IPS-20b (cell line): Measurements from ENCODE around the gene KIRREL3.

Source experiments
- H3K27ac ChIP-seq: one replicate; pipeline ENCODE4 v1.5.1; 2013; ENCODE audit warnings: low read length
- H3K27me3 ChIP-seq: 2 replicates; pipeline ENCODE4 v1.6.1; 2013; ENCODE audit warnings: mild to moderate bottlenecking, low read length, inconsistent platforms; ENCODE audit not compliant: insufficient read depth
- H3K36me3 ChIP-seq: 2 replicates; pipeline ENCODE4 v1.6.1; 2013; ENCODE audit warnings: low read depth, mild to moderate bottlenecking, inconsistent platforms, low read length, moderate library complexity; ENCODE audit not compliant: insufficient read depth
- H3K4me1 ChIP-seq: 2 replicates; pipeline ENCODE4 v1.6.1; 2013; ENCODE audit warnings: mild to moderate bottlenecking, control low read depth, inconsistent platforms, low read length, moderate library complexity; ENCODE audit not compliant: insufficient read depth
- H3K4me3 ChIP-seq: 2 replicates; pipeline ENCODE4 v1.5.1; 2013; ENCODE audit warnings: mild to moderate bottlenecking, low read length, inconsistent platforms
- H3K9ac ChIP-seq: 2 replicates; pipeline ENCODE4 v1.6.1; 2013; ENCODE audit warnings: low read depth, mild to moderate bottlenecking, inconsistent platforms, low read length, moderate library complexity
- H3K9me3 ChIP-seq: 2 replicates; pipeline ENCODE4 v1.6.1; 2013; ENCODE audit warnings: mild to moderate bottlenecking, low read depth, low read length, inconsistent platforms; ENCODE audit not compliant: insufficient read depth

KIRREL3 gene

DNA sequence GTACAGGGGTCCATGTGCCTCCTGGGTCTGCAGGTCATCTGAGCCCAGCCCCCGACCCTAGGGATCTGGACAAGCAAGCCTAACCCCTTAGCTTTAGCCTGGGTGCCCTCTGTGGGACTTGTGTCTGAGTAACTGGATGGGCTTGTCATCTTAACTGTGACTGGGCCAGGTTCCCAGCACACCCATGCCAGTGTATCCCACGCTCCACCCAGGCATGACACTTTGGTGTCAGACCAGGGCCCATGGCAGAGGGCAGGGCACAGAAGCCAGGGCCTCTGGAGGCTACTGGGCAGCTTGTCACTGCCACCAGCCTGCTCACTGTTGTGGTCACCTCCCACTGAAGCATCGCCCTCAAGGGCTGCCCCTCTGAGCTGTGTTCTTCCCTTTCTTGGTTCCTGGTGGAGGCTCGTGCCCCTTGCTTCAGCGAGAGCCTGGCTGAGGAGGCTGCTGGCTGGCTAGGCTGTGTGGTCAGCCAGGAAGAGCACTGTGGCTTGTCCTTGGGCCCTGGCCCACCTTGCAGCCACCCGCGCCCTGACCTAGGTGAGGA, 564.3 kb downstream of the KIRREL3 start:
- peaks cover 3% of the 10 kb centered on the region; the same call in 1 of the 2 replicates for H3K27me3 ChIP-seq
- no peak overlapping the region for H3K27ac ChIP-seq
- peaks cover 10% of the 10 kb centered on the region for H3K4me1 ChIP-seq

DNA sequence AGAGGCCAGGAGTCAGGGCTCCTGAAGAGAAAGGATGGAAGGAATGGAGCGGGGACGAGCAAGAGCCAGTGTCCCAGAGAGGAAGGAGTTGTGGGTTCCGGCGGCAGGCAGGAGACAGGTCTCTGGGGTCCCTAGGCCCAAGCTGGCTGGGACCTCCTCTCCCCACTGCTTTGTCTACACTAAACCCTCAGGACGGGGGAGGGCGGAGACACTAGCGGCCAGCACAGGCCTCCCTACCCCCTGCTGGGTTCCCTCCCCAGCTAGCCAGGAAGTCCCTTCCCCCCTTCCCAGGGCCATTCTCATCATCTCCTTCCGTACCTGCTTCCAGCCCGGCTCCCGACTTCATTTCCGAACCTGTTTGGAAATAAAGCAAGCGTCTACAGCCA, 565.6 kb downstream of the KIRREL3 start:
- no peaks in the 10 kb centered on the region for H3K36me3 ChIP-seq
- no peak overlapping the region for H3K4me3 ChIP-seq
- H3K27ac ChIP-seq: no peak overlapping the region
- H3K9ac ChIP-seq: no peak overlapping the region
- H3K4me1 ChIP-seq: peaks cover 3% of the 10 kb centered on the region
- H3K9me3 ChIP-seq: no peaks in the 10 kb centered on the region
- no peaks in the 10 kb centered on the region for H3K27me3 ChIP-seq

More for the DNA sequence above, 564.3 kb downstream of the KIRREL3 start:
- H3K9ac ChIP-seq: no peak overlapping the region
- no peaks in the 10 kb centered on the region for H3K9me3 ChIP-seq
- no peaks in the 10 kb centered on the region for H3K36me3 ChIP-seq
- H3K4me3 ChIP-seq: no peak overlapping the region

DNA sequence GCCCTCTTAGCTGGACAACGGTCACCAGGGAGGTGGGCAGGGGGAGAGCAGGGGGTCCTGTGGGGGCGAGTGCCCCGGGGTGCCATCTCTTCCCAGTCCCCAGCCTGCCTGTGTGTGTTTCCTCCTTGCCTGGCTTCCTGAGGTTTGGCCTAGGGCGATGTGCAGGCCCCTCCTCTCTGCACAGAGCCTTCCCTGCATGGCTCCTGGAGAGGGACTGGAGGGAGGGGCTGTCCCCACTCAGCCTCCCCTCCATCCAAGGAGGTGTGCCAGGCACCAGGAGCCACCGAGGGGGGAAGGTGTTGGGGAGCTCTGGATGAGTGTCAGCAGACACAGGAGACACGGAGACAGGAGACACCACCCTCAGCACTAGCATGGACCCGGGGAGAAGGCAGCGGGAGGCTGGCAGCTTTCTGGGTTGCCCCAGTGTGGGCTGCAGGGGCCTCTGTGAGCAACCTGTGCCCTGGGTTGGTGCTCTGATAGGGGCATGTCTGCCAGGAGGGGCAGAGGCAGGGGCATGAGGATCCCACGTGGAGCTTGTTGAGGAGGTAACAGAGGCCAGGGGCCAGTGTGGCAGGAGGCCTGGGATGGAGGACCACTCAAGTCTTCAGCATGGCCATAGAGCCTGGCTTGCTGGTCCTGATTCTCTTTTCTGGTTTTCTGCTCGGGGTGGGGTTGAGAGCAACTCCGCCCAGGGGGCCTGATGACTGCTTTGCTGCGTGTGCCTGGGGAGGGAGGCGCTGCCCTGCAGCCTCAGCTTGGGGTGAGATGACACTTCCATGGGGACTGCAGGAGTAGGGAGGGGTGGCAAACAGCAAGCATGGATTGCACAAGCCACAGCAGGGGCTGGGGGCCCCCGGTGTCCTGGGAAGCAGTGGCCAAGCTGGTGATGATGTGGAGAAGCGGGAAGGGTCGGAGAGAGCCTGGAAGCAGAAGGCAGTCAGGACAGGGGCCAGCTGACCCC, 566.3 kb downstream of the KIRREL3 start:
- H3K4me1 ChIP-seq: peaks cover 3% of the 10 kb centered on the region
- no peak overlapping the region for H3K4me3 ChIP-seq
- H3K9me3 ChIP-seq: no peaks in the 10 kb centered on the region
- H3K36me3 ChIP-seq: no peaks in the 10 kb centered on the region
- no peak overlapping the region for H3K9ac ChIP-seq
- H3K27ac ChIP-seq: no peak overlapping the region
- H3K27me3 ChIP-seq: no peaks in the 10 kb centered on the region

DNA sequence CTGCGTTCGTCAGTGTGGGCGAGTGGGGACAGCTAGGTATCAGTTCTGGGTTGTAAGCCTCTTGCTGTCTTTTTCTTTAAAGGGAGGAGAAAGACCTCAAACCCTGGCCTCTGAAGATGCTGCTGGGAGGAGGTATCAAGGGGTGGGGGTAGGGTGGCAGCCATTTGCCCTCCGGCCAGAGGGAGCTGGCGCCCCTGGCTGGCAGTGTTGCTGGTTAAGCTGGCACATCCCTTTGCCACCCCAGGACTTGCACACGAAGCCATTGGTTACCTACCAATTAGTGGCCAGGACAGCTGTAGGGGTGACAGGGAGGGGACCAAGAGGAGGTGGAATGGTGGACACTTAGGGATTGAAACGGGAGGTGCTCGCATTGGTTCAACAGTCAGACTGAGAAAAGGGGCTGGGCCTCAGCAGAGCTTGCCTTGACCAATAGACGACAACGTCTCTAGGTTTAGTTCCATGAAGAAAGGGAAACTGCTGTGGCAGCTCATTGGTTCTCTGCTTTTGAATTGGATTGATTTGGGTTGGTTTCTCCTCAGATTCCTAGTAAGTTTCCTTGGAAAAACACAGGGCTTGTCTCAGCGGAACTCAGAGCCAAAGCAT, 567.2 kb downstream of the KIRREL3 start:
- H3K4me3 ChIP-seq: no peak overlapping the region
- peaks cover 3% of the 10 kb centered on the region for H3K4me1 ChIP-seq
- H3K36me3 ChIP-seq: no peaks in the 10 kb centered on the region
- H3K27me3 ChIP-seq: no peaks in the 10 kb centered on the region
- no peak overlapping the region for H3K27ac ChIP-seq
- H3K9ac ChIP-seq: no peak overlapping the region
- no peaks in the 10 kb centered on the region for H3K9me3 ChIP-seq

DNA sequence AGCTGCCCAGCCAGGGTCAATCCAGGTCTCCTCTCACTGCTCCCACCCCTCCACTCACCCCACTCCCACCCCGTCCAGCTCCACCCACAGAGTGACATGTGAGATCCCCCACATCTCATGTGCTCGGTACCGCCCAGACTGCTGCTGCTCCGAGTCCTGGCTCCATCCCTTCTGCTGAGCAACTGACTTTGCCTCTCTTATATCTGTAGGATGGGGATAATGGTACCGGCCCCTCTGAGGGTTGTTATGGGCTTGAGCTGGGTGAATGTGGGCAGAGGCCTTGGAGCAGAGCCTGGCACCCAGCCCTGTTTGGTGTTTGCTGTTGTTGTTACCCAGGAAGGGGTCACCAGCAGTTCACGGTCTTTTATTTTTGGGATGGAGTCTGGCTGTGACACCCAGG, 568.0 kb downstream of the KIRREL3 start:
- no peaks in the 10 kb centered on the region for H3K9me3 ChIP-seq
- H3K27me3 ChIP-seq: no peaks in the 10 kb centered on the region
- no peaks in the 10 kb centered on the region for H3K36me3 ChIP-seq
- no peak overlapping the region for H3K27ac ChIP-seq
- H3K4me1 ChIP-seq: peaks cover 3% of the 10 kb centered on the region
- H3K9ac ChIP-seq: no peak overlapping the region
- H3K4me3 ChIP-seq: no peak overlapping the region

DNA sequence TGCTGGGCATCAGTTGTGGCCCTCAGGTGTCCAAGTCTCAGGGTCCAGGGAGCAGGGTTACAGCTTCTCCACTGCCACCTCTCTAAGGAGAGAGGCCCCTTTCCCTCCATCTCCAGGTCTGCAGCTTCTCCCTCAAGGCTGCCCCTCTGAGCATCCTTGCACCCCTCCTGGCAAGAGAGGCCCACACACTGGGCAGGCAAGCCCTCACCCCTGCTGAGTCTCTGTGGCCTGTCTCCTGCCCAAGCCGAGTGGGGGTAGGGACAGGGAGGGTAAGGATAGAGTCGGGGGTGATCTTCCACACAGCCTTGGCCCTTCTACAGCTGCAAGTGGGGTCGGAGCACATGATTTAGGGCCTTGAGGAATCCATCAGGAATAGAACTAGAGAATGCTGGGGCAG, 568.5 kb downstream of the KIRREL3 start:
- H3K36me3 ChIP-seq: no peaks in the 10 kb centered on the region
- H3K27me3 ChIP-seq: no peaks in the 10 kb centered on the region
- no peak overlapping the region for H3K4me3 ChIP-seq
- no peak overlapping the region for H3K27ac ChIP-seq
- peaks cover 3% of the 10 kb centered on the region for H3K4me1 ChIP-seq
- no peak overlapping the region for H3K9ac ChIP-seq
- H3K9me3 ChIP-seq: no peaks in the 10 kb centered on the region

DNA sequence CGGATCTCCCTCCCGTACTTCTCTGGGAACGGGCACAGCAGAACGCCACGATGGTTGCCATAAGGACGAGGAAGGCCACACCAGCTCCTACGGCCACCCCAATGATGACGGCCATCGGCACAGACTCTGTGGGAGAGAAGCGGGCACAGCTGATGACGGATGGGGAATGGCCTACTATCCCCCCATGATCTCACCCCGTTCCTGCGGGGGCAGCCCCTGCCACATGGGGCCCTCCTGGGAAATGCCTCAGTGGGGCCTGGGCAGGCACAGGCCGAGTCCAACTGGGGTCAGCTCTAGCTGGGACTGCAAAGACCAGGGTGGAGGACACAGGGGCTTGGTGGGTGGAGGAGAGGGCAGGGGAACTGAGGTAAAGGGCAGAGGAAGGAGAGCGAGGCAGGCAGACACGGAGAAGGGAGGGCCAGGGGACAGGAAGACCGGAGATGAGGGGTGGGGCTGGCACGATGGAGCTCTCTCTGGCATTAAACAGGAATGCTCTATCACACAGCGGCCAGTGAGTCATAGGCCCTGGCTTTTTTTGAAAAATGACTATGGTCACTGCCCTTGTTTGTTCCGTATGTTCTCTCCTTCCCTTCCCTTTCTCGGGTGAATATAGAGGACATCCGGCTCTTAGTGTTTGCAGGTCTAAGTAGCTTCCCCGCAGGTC, 569.0 kb downstream of the KIRREL3 start:
- Histone ChIP-seq H3K36me3 (no peaks in the 10 kb centered on the region), H3K4me3 (no peak overlapping the region), H3K4me1 (peaks cover 3% of the 10 kb centered on the region), H3K9ac (no peak overlapping the region), H3K9me3 (no peaks in the 10 kb centered on the region), H3K27me3 (no peaks in the 10 kb centered on the region), H3K27ac (no peak overlapping the region)

DNA sequence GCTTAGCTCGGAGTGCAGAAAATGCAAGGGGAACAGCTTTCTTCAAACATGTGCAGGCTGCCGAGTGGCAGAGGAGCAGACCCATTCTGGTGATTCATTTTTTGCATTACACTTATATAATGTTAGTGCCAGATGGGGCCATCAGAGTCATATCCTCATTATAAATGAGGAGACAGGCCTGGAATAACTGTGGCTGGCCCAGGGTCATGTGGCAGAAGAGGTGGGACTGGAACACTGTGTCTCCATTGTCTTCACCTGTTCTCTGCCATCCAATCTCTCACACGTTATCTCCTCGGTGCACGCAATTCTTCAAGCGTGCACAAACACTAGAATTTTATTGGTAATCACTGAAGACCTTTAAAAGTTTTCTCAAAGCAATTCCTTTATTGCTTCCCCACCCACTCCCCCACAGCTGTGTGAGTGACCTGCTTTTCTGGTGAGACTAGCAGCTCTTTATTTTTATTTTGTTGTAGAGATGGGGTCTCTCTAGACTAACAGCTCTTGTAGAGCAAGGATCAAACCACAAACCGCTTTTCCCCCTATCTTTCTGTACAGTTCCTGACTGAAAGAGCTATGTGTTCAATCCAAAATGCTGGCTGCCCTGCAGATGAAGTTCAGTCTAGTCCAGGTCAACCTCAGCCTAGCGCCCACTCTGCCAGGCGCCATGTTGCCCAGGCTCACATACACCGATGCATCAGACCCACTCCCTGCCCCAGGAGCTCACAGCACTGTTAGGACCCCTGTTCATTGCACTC, 569.8 kb downstream of the KIRREL3 start:
- Histone ChIP-seq H3K27ac (no peak overlapping the region), H3K9ac (no peak overlapping the region), H3K27me3 (no peaks in the 10 kb centered on the region), H3K4me3 (no peak overlapping the region), H3K9me3 (no peaks in the 10 kb centered on the region), H3K4me1 (peaks cover 3% of the 10 kb centered on the region), H3K36me3 (no peaks in the 10 kb centered on the region)

DNA sequence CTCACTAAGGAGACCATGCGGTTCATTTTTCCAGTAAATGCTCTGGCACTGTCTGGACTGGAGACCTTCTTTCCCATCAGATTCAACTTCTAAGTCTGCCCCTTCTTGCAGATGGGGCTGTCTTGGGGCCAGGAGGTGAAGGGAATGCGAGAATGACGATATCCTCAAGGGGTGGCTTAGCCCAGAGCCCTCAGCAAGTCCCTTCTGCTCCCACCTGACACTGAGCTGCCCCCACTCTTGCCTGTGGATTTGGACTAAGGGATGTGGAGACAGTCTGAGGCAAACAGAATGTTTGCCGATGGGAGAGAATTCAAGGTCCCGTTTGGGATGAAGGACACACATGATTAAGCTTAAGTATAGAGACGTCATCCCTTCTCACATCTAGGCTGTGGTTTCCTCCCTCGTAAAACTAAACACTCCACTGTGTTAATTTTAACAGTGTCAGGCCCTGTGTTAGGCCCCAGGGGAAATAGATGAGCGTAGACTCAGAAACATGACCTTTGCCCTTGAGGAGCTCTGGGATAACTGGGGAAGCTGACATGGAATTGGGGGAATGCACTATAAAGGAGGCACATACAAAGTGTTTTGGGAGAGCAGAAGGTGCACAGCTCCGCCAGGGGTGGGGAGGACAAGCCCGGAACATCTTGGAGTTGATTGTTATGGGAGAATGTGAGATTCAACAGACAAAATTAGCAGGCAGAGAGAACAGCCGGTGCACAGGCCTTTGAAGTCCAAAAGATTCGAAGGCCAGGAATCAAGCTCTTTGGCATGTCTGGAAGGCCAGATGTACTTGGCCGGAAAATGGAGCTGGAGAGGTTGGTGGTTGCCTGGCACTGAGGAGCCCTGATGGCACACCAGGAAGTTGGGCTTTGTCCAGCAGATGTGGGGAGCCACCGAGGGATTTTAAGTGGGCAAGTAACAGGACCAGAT, 573.5 kb downstream of the KIRREL3 start:
- H3K27me3 ChIP-seq: no peaks in the 10 kb centered on the region
- H3K27ac ChIP-seq: no peak overlapping the region
- H3K4me3 ChIP-seq: no peak overlapping the region
- no peaks in the 10 kb centered on the region for H3K36me3 ChIP-seq
- H3K9me3 ChIP-seq: no peaks in the 10 kb centered on the region
- no peaks in the 10 kb centered on the region for H3K4me1 ChIP-seq
- H3K9ac ChIP-seq: no peak overlapping the region

DNA sequence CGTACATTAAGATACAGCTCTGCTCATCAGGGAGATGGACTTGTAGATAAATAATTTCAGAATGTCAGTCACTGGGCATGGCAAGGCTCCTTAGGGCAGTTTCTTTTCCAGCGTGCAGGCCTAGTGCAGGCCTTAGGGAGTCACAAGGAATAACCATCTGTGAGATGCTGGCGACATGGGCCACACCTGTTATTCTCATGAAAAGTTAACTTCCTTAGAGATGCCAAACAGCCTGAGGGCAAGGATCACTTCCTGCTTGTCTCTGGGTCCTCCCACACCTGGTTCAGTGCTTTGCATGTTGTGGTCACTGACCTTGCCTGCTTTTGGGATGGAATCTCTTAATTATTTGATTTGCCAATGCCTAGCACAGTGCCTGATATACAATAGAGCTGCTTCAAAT, 574.5 kb downstream of the KIRREL3 start:
- Histone ChIP-seq H3K9me3 (no peaks in the 10 kb centered on the region), H3K4me3 (no peak overlapping the region), H3K36me3 (no peaks in the 10 kb centered on the region), H3K4me1 (no peaks in the 10 kb centered on the region), H3K27ac (no peak overlapping the region), H3K27me3 (no peaks in the 10 kb centered on the region), H3K9ac (no peak overlapping the region)
